Activated T-helper 2 cell treated with anti-CD3 and anti-CD28 coated beads, Interferon-gamma antibody, Interleukin-2, Interleukin-4, amounts not matched to agents 10 μg/mL and 5 μg/mL and 100 μg/mL, durations not matched to agents 14 hours and 24 hours and 36 hours (primary cell): ENCODE measurements around the gene SIK3. TPM values are rescaled to one million over a fixed set of nuclear protein-coding genes. Genes with fewer than 3 reads are reported as not detected.
"Not testable (repeated sequence)": the region's sequence is repeated elsewhere in the genome, so short reads cannot be mapped to it uniquely, and the experiment has no call there.

Experiments
- DNase-seq: peaks from one replicate; pipeline ENCODE4 v3.0.0; 2021; ENCODE audit warnings: low spot score
- H3K27ac Mint-ChIP-seq: one replicate; pipeline ENCODE4 v1.8.0; 2021; ENCODE audit warnings: mixed read lengths
- H3K27me3 Mint-ChIP-seq: one replicate; pipeline ENCODE4 v1.8.0; 2021; ENCODE audit warnings: low read depth, mixed read lengths
- H3K36me3 Mint-ChIP-seq: one replicate; pipeline ENCODE4 v1.8.0; 2021; ENCODE audit warnings: low read depth, mixed read lengths
- H3K4me1 Mint-ChIP-seq: one replicate; pipeline ENCODE4 v1.8.0; 2021; ENCODE audit warnings: low read depth, mixed read lengths
- H3K4me3 Mint-ChIP-seq: one replicate; pipeline ENCODE4 v1.8.0; 2021; ENCODE audit warnings: low read depth, mild to moderate bottlenecking, moderate library complexity, mixed read lengths
- H3K9me3 Mint-ChIP-seq: one replicate; pipeline ENCODE4 v1.8.0; 2021; ENCODE audit warnings: mixed read lengths
- intact Hi-C: fragments of 100-400 bp; cut with micrococcal nuclease; formaldehyde crosslinking; loops from one replicate; pipeline ENCODE4 v1.15.1; 2023
- total RNA-seq: library from RNA; stranded (reverse); gene quantifications from 2 replicates; pipeline ENCODE4 v1.2.3, GENCODE V29; 2022

Gene SIK3
- total RNA-seq, 1 donor from 2014 or later: 25.3 TPM

GRCh38 chr11:117045196-117045595, 53.0 kb downstream of the SIK3 start:
- H3K4me3 Mint-ChIP-seq: no peak overlapping the region
- no peaks in the 10 kb centered on the region for H3K9me3 Mint-ChIP-seq
- peaks cover 50% of the 10 kb centered on the region for H3K4me1 Mint-ChIP-seq
- intact Hi-C loops: no loop called here
- H3K36me3 Mint-ChIP-seq: peaks cover 6% of the 10 kb centered on the region
- no peak overlapping the region for H3K27ac Mint-ChIP-seq
- no peaks in the 10 kb centered on the region for H3K27me3 Mint-ChIP-seq
- no peak for DNase-seq

GRCh38 chr11:117044287-117045035, 53.8 kb downstream of the SIK3 start:
- no peak for DNase-seq
- H3K36me3 Mint-ChIP-seq: peaks cover 6% of the 10 kb centered on the region
- H3K27ac Mint-ChIP-seq: no peak overlapping the region
- no peak overlapping the region for H3K4me3 Mint-ChIP-seq
- no peaks in the 10 kb centered on the region for H3K9me3 Mint-ChIP-seq
- intact Hi-C loops: no loop called here
- H3K27me3 Mint-ChIP-seq: no peaks in the 10 kb centered on the region
- H3K4me1 Mint-ChIP-seq: peaks cover 56% of the 10 kb centered on the region

- no peak overlapping the region for H3K4me3 Mint-ChIP-seq
- DNase-seq: no peak
Observed at GRCh38 chr11:117042689-117043088, 55.5 kb downstream of the SIK3 start.

GRCh38 chr11:117039900-117040299, 58.3 kb downstream of the SIK3 start:
- Mint-ChIP-seq H3K4me1 (peaks cover 60% of the 10 kb centered on the region), H3K27ac (no peak overlapping the region), H3K4me3 (no peak overlapping the region), H3K9me3 (no peaks in the 10 kb centered on the region), H3K27me3 (no peaks in the 10 kb centered on the region), H3K36me3 (no peaks in the 10 kb centered on the region)
- no peak for DNase-seq
- intact Hi-C loops: loop anchor here (1.0 kb wide), 3 partner anchors 13 to 37 kb away; no protein-coding TSS in a partner anchor

More at GRCh38 chr11:117042689-117043088, 55.5 kb downstream of the SIK3 start:
- Mint-ChIP-seq H3K27ac (no peak overlapping the region), H3K27me3 (no peaks in the 10 kb centered on the region), H3K4me1 (peaks cover 65% of the 10 kb centered on the region), H3K36me3 (peaks cover 6% of the 10 kb centered on the region), H3K9me3 (no peaks in the 10 kb centered on the region)
- intact Hi-C loops: no loop called here

- H3K36me3 Mint-ChIP-seq: peaks cover under 1% of the 10 kb centered on the region
- intact Hi-C loops: loop anchor here (1.0 kb wide), 2 partner anchors 12 to 36 kb away; no protein-coding TSS in a partner anchor
- no peak overlapping the region for H3K4me3 Mint-ChIP-seq
- H3K27ac Mint-ChIP-seq: no peak overlapping the region
- H3K27me3 Mint-ChIP-seq: no peaks in the 10 kb centered on the region
- no peaks in the 10 kb centered on the region for H3K9me3 Mint-ChIP-seq
- H3K4me1 Mint-ChIP-seq: peaks cover 55% of the 10 kb centered on the region
- DNase-seq: no peak
Observed at GRCh38 chr11:117039270-117039669, 59.0 kb downstream of the SIK3 start.

DNA sequence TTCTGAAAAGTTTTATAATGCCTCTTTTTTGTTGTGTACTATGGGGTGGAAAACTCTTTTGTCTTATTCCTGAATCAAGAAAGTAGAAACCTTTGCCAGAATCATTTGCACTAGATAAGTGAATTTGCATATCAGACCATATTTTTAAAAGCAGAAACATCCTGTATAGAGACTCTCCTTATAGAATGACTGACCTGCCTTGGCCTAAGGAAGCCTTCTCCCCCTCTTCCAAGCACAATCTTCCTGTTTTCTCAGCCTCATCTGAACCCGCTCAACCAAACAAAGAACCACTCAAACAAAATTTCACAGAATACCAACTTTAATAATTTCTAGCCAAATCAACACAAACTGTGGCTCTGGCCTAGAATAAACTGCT, 60.3 kb downstream of the SIK3 start:
- H3K4me1 Mint-ChIP-seq: peaks cover 47% of the 10 kb centered on the region
- no peak for DNase-seq
- intact Hi-C loops: no loop called here
- no peaks in the 10 kb centered on the region for H3K27me3 Mint-ChIP-seq
- peak overlapping the region; percentile 16 for H3K27ac Mint-ChIP-seq
- peaks cover 4% of the 10 kb centered on the region for H3K36me3 Mint-ChIP-seq
- no peak overlapping the region for H3K4me3 Mint-ChIP-seq
- H3K9me3 Mint-ChIP-seq: no peaks in the 10 kb centered on the region

- H3K4me3 Mint-ChIP-seq: no peak overlapping the region
- intact Hi-C loops: no loop called here
- DNase-seq: no peak
- peaks cover 4% of the 10 kb centered on the region for H3K36me3 Mint-ChIP-seq
- H3K4me1 Mint-ChIP-seq: peaks cover 42% of the 10 kb centered on the region
- no peaks in the 10 kb centered on the region for H3K27me3 Mint-ChIP-seq
- no peaks in the 10 kb centered on the region for H3K9me3 Mint-ChIP-seq
- peak overlapping the region; percentile 2 for H3K27ac Mint-ChIP-seq
Observed at GRCh38 chr11:117037279-117037974, 60.8 kb downstream of the SIK3 start.

GRCh38 chr11:117034901-117035300, 63.3 kb downstream of the SIK3 start:
- peaks cover 26% of the 10 kb centered on the region for H3K4me1 Mint-ChIP-seq
- H3K27ac Mint-ChIP-seq: no peak overlapping the region
- H3K27me3 Mint-ChIP-seq: no peaks in the 10 kb centered on the region
- DNase-seq: no peak
- peaks cover 4% of the 10 kb centered on the region for H3K36me3 Mint-ChIP-seq
- H3K4me3 Mint-ChIP-seq: no peak overlapping the region
- intact Hi-C loops: no loop called here
- H3K9me3 Mint-ChIP-seq: no peaks in the 10 kb centered on the region

GRCh38 chr11:117026593-117027330, 71.5 kb downstream of the SIK3 start:
- peak overlapping the region; percentile 43 for H3K4me3 Mint-ChIP-seq
- no peak for DNase-seq
- H3K27me3 Mint-ChIP-seq: no peaks in the 10 kb centered on the region
- H3K27ac Mint-ChIP-seq: peak overlapping the region; percentile 92
- peaks cover 63% of the 10 kb centered on the region for H3K4me1 Mint-ChIP-seq
- no peaks in the 10 kb centered on the region for H3K9me3 Mint-ChIP-seq
- intact Hi-C loops: loop anchor here (1.0 to 2.0 kb wide), 8 partner anchors 13 to 173 kb away; no protein-coding TSS in a partner anchor
- H3K36me3 Mint-ChIP-seq: peaks cover 4% of the 10 kb centered on the region

DNA sequence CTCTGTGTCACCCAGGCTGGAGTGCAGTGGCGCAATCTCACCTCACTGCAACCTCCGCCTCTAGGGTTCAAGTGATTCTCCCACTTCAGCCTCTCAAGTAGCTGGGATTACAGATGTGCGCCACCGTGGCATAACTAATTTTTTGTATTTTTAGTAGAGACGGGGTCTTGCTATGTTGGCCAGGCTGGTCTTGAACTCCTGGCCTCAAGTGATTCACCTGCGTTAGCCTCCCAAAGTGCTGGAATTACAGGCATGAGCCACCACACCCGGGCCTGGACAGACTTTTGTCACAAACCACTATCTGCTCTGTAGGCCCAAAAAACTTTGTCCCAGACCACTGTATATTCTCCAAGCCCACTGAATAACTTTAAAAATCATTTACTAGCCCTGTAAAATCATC, 74.5 kb downstream of the SIK3 start:
- H3K4me3 Mint-ChIP-seq, H3K9me3 Mint-ChIP-seq, intact Hi-C loops, H3K27me3 Mint-ChIP-seq, H3K36me3 Mint-ChIP-seq, DNase-seq: not testable (repeated sequence)
- Mint-ChIP-seq H3K4me1 (peaks cover 80% of the 10 kb centered on the region), H3K27ac (peak overlapping the region; percentile 15)

- intact Hi-C loops: no loop called here
- Mint-ChIP-seq H3K4me3 (no peak overlapping the region), H3K36me3 (peaks cover 3% of the 10 kb centered on the region), H3K27ac (peak overlapping the region; percentile 81), H3K9me3 (no peaks in the 10 kb centered on the region), H3K4me1 (peaks cover 78% of the 10 kb centered on the region), H3K27me3 (no peaks in the 10 kb centered on the region)
- DNase-seq: no peak
Observed at GRCh38 chr11:117023178-117023577, 75.0 kb downstream of the SIK3 start.

DNA sequence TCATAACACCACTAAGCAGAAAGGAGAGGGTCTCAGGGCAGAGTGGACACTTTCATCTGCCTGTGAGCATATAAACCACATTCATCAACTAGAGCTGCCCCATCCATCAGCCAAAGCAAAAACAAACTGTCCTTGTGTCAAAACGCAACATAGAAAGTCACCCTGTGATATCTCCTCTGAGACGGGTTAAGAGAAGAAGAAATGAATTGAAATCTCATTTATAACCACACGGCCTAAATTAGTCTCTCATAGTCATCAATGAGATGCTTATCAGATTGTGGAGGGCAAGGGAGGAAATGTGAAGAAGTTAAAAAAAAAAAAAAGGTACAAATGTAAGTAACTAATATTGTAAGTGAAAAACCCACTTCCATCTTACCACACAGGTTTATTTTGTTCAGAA, 75.7 kb downstream of the SIK3 start:
- Mint-ChIP-seq H3K4me3 (peak overlapping the region; percentile 7), H3K9me3 (no peaks in the 10 kb centered on the region), H3K4me1 (peaks cover 77% of the 10 kb centered on the region), H3K27ac (peak overlapping the region; percentile 81), H3K36me3 (peaks cover 3% of the 10 kb centered on the region), H3K27me3 (no peaks in the 10 kb centered on the region)
- DNase-seq: no peak
- intact Hi-C loops: loop anchor here (1.0 kb wide), 5 partner anchors 11 to 75 kb away; no protein-coding TSS in a partner anchor
